Prostate gland (tissue), 2 donors: Measurements from ENCODE around the gene MRAS. TPM values are rescaled to one million over a fixed set of nuclear protein-coding genes. Genes with fewer than 3 reads are reported as not detected.
A peak's percentile ranks its signal among the peaks of the same experiment; 100 is the strongest.

Experiments used
- DNase-seq: peaks from one replicate; pipeline ENCODE4 v3.0.0-alpha.2; 2019; ENCODE audit warnings: low spot score
- H3K27ac ChIP-seq, 2 donors: fragments of 200-600 bp; sonication (generic); 2 replicates each; pipeline ENCODE4 v1.5.1; 2017 to 2019
- H3K27me3 ChIP-seq: fragments of 200-600 bp; sonication (generic); replicated peaks from 2 replicates; pipeline ENCODE4 v1.5.1; 2019; ENCODE audit not compliant: insufficient read depth
- H3K36me3 ChIP-seq, 2 donors: fragments of 200-600 bp; sonication (generic); 1 replicate in 1 of 2; 2 replicates in 1 of 2; pipeline versions ENCODE4 v1.5.1 to v1.8.1; 2017 to 2019
- H3K4me1 ChIP-seq: fragments of 200-600 bp; sonication (generic); replicated peaks from 2 replicates; pipeline ENCODE4 v1.5.1; 2019
- H3K4me3 ChIP-seq, 2 donors: fragments of 200-600 bp; sonication (generic); 2 replicates each; pipeline ENCODE4 v1.5.1; 2017 to 2019
- H3K9me3 ChIP-seq: fragments of 200-600 bp; sonication (generic); 2 replicates; pipeline ENCODE4 v1.5.1; 2017
- CTCF ChIP-seq, 4 experiments: fragments of 200-600 bp in 2 of 4; fragments of 450-650 bp in 2 of 4; sonication (generic) in 2 of 4; IDR thresholded peaks; 1 replicate in 3 of 4; 2 replicates in 1 of 4; pipeline ENCODE4 v1.5.1; 2016 to 2019; ENCODE audit warnings: antibody characterized with exemption in 4 of 4, mild to moderate bottlenecking in 2 of 4, moderate library complexity in 2 of 4
- POLR2A ChIP-seq: fragments of 450-650 bp; IDR thresholded peaks from one replicate; pipeline ENCODE4 v1.6.1; 2016; ENCODE audit warnings: antibody characterized with exemption, mild to moderate bottlenecking
- POLR2AphosphoS5 ChIP-seq: sonication (generic); formaldehyde crosslinking; IDR thresholded peaks from one replicate; pipeline ENCODE4 v1.6.1; 2017; ENCODE audit warnings: antibody characterized with exemption
- WGBS: methylation state at CpG from one replicate; pipeline ENCODE4 v1.1.5; 2018; 5-methylcytosine and 5-hydroxymethylcytosine counted together
- intact Hi-C: fragments of 100-400 bp; cut with DNase I; formaldehyde crosslinking; loops from one replicate; pipeline ENCODE4 v1.14.2; 2022
- total RNA-seq, 2 donors: library from RNA; depleted of rRNA; stranded (reverse); fragments of >200 nt; gene quantifications; one replicate each; pipeline ENCODE4 v1.1.0, GENCODE V29; 2016

Gene MRAS
- 10 to 100 TPM in 1 of 2 donors, 1 to 10 TPM in 1; 8.7 to 25.3 TPM for total RNA-seq

- TF ChIP-seq POLR2A (peak; percentile 30), POLR2AphosphoS5 (no peak), CTCF (IDR thresholded peaks at IDR 0.05) (peak in 2 of 4 experiments; percentile 42 to 53)
- H3K4me1 ChIP-seq = no peaks in the 10 kb centered on the region
- peak; percentile 36 for DNase-seq
- H3K27ac ChIP-seq = peak within 1 kb of the TSS; percentile 84 to 85
- H3K36me3 ChIP-seq = no peaks in the 10 kb centered on the region
- intact Hi-C loops = loop anchor here (5.0 to 10.0 kb wide), 3 partner anchors 34 to 247 kb away; partner anchors contain the start of gene CEP70
- peak within 1 kb of the TSS; percentile 62 to 72 for H3K4me3 ChIP-seq
- H3K27me3 ChIP-seq = no peaks in the 10 kb centered on the region
- no peaks in the 10 kb centered on the region for H3K9me3 ChIP-seq
- under 1% methylated on average over 74 of the region's 93 CpGs for WGBS
Measured at GRCh38 chr3:138347960-138348753, at the start of gene MRAS. MRAS (plus strand) TSS chr3:138348579; CDS start chr3:138372884, 24,305 bp downstream.

DNA sequence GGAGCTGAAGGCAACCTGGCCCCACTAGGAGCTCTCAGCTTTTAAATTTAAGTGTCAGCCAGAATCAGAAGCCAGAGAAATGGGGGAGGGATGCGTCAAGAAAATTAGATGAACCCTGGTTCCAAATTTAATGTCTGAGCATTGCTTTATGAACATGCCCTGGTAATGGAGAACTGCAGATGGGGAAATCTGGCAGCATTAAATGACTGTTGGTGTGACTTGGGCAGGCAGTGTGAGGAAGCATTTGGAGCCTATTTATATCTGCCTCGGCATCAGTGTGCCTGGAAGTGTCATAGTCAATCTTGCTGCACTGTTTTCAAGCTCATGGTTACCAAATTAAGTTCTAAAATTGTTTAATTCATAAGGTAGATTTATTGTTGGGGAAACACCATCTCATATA lies 47.7 kb upstream of the MRAS start:
- H3K27me3 ChIP-seq = no peaks in the 10 kb centered on the region
- no peak for DNase-seq
- no peak overlapping the region for H3K4me3 ChIP-seq
- intact Hi-C loops = no loop called here
- 76% methylated on average over 2 of the region's 2 CpGs for WGBS
- no peak overlapping the region for H3K27ac ChIP-seq
- H3K36me3 ChIP-seq = no peaks in the 10 kb centered on the region
- no peaks in the 10 kb centered on the region for H3K4me1 ChIP-seq
- H3K9me3 ChIP-seq = no peaks in the 10 kb centered on the region
- no peak for TF ChIP-seq CTCF (IDR thresholded peaks at IDR 0.05)
- TF ChIP-seq POLR2A = no peak
- no peak for TF ChIP-seq POLR2AphosphoS5

- no peaks in the 10 kb centered on the region for H3K36me3 ChIP-seq
- intact Hi-C loops = no loop called here
- no peaks in the 10 kb centered on the region for H3K27me3 ChIP-seq
- no peaks in the 10 kb centered on the region for H3K9me3 ChIP-seq
- no peak for DNase-seq
- no peak overlapping the region for H3K27ac ChIP-seq
- WGBS = 92% methylated on average over 6 of the region's 6 CpGs
- TF ChIP-seq POLR2A = no peak
- no peak for TF ChIP-seq CTCF (IDR thresholded peaks at IDR 0.05)
- TF ChIP-seq POLR2AphosphoS5 = no peak
- H3K4me3 ChIP-seq = no peak overlapping the region
- H3K4me1 ChIP-seq = no peaks in the 10 kb centered on the region
Measured at GRCh38 chr3:138303474-138303873, 44.9 kb upstream of the MRAS start.

GRCh38 chr3:138307899-138308298 lies 40.5 kb upstream of the MRAS start:
- intact Hi-C loops = no loop called here
- Histone ChIP-seq H3K36me3 (no peaks in the 10 kb centered on the region), H3K4me1 (no peaks in the 10 kb centered on the region), H3K27me3 (no peaks in the 10 kb centered on the region), H3K4me3 (no peak overlapping the region), H3K27ac (no peak overlapping the region), H3K9me3 (no peaks in the 10 kb centered on the region)
- WGBS = 87% methylated on average over 5 of the region's 5 CpGs
- DNase-seq = no peak
- TF ChIP-seq POLR2A (no peak), POLR2AphosphoS5 (no peak)

GRCh38 chr3:138308783-138309182 lies 39.6 kb upstream of the MRAS start:
- no peak overlapping the region for H3K27ac ChIP-seq
- H3K27me3 ChIP-seq = no peaks in the 10 kb centered on the region
- H3K4me1 ChIP-seq = no peaks in the 10 kb centered on the region
- no peaks in the 10 kb centered on the region for H3K36me3 ChIP-seq
- no peaks in the 10 kb centered on the region for H3K9me3 ChIP-seq
- TF ChIP-seq CTCF (IDR thresholded peaks at IDR 0.05) (no peak), POLR2AphosphoS5 (no peak), POLR2A (no peak)
- no peak overlapping the region for H3K4me3 ChIP-seq
- intact Hi-C loops = no loop called here
- DNase-seq = no peak
